Activated naive CD4-positive, alpha-beta T cell treated with anti-CD3 and anti-CD28 coated beads for 36 hours (primary cell): Measurements from ENCODE around the gene TMED6. TPM values are rescaled to one million over a fixed set of nuclear protein-coding genes. Genes with fewer than 3 reads are reported as not detected.

Experiments used
- CTCF ChIA-PET: fragments of 350-600 bp; sonication (Branson Sonifier 250); formaldehyde crosslinking; loops from one replicate; lab custom pipeline; 2021; ENCODE audit warnings: antibody characterized with exemption; lab: Charles Lee
- DNase-seq: peaks from one replicate; pipeline ENCODE4 v3.0.0-alpha.2; 2020
- H3K27ac Mint-ChIP-seq: one replicate; pipeline ENCODE4 v1.8.0; 2021; ENCODE audit warnings: mild to moderate bottlenecking, mixed read lengths
- H3K27me3 Mint-ChIP-seq: one replicate; pipeline ENCODE4 v1.8.0; 2021; ENCODE audit warnings: low read depth, mixed read lengths
- H3K36me3 Mint-ChIP-seq: one replicate; pipeline ENCODE4 v1.8.0; 2021; ENCODE audit warnings: low read depth, mixed read lengths
- H3K4me1 Mint-ChIP-seq: one replicate; pipeline ENCODE4 v1.8.0; 2021; ENCODE audit warnings: low read depth, mixed read lengths
- H3K4me3 Mint-ChIP-seq: one replicate; pipeline ENCODE4 v1.8.0; 2021; ENCODE audit warnings: mild to moderate bottlenecking, moderate library complexity, mixed read lengths
- H3K9me3 Mint-ChIP-seq: one replicate; pipeline ENCODE4 v1.8.0; 2021; ENCODE audit warnings: mixed read lengths
- intact Hi-C: fragments of 100-400 bp; cut with micrococcal nuclease; formaldehyde crosslinking; loops from one replicate; pipeline ENCODE4 v1.15.1; 2023
- total RNA-seq, 2 experiments: library from RNA; stranded (reverse); gene quantifications; one replicate each; pipeline ENCODE4 v1.2.3, GENCODE V29; 2021

The TMED6 gene
- total RNA-seq, 2 experiments from 2014 or later = 0.86 to 0.88 TPM

GRCh38 chr16:69350536-69351133 is 951 bp downstream of the TMED6 start:
- CTCF ChIA-PET = interaction anchor here (0.6 kb wide), 2 partner anchors 17 to 44 kb away, joined by 3 to 8 read pairs; no protein-coding TSS in a partner anchor
- H3K4me1 Mint-ChIP-seq = peaks cover 2% of the 10 kb centered on the region
- H3K4me3 Mint-ChIP-seq = no peak overlapping the region
- no peak for DNase-seq
- H3K36me3 Mint-ChIP-seq = peaks cover 26% of the 10 kb centered on the region
- H3K9me3 Mint-ChIP-seq = no peaks in the 10 kb centered on the region
- no peaks in the 10 kb centered on the region for H3K27me3 Mint-ChIP-seq
- intact Hi-C loops = no loop called here
- H3K27ac Mint-ChIP-seq = no peak overlapping the region

DNA sequence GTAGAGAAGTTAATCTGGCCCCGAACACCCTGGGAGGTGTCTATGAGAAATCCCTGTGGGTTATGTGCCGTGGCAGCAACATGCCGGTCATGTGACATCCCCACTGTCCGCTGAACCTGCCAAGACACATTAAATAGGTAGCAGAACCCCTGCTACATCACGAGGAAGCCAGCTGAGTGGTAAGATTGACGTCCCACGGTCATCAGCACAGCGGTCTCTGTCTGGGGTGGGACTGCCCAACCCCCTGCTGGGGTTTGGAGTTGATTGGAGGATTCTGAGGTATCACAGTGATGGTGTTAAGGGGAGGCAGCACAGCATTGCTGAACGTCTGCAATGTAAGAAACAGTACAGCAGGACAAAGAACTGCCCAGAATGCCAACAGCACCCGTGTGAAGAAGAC is 2.0 kb downstream of the TMED6 start:
- H3K27me3 Mint-ChIP-seq = no peaks in the 10 kb centered on the region
- no peak overlapping the region for H3K4me3 Mint-ChIP-seq
- CTCF ChIA-PET = no interaction called here
- DNase-seq = no peak
- H3K36me3 Mint-ChIP-seq = peaks cover 19% of the 10 kb centered on the region
- H3K9me3 Mint-ChIP-seq = no peaks in the 10 kb centered on the region
- intact Hi-C loops = no loop called here
- H3K4me1 Mint-ChIP-seq = peaks cover 4% of the 10 kb centered on the region
- H3K27ac Mint-ChIP-seq = no peak overlapping the region

DNA sequence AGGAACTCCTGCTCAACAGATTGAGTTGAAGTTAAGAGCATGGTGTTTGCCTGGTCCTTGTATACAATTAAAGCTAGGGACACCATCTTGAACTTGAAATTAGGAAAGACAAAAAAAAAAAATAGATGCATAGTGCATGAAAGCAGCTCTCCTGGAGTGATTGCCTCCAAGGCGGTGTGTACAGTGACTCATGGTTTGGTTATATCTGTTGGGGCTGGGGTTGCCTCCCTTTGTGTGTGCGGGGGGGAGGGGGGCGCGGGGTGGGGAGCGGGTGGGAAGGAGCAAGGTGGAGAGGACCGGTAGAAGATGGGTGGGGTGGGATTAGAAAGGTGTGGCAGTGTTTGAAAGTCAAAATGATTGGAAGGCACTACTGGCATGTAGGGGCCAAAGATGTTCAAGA is 3.4 kb downstream of the TMED6 start:
- H3K27me3 Mint-ChIP-seq = no peaks in the 10 kb centered on the region
- H3K36me3 Mint-ChIP-seq = peaks cover 24% of the 10 kb centered on the region
- DNase-seq = no peak
- no peak overlapping the region for H3K27ac Mint-ChIP-seq
- no peaks in the 10 kb centered on the region for H3K9me3 Mint-ChIP-seq
- CTCF ChIA-PET = no interaction called here
- intact Hi-C loops = no loop called here
- H3K4me3 Mint-ChIP-seq = no peak overlapping the region
- H3K4me1 Mint-ChIP-seq = peaks cover 6% of the 10 kb centered on the region

GRCh38 chr16:69346683-69347082 is 4.9 kb downstream of the TMED6 start:
- Mint-ChIP-seq H3K4me3 (no peak overlapping the region), H3K4me1 (peaks cover 15% of the 10 kb centered on the region), H3K9me3 (no peaks in the 10 kb centered on the region), H3K27me3 (no peaks in the 10 kb centered on the region), H3K36me3 (peaks cover 24% of the 10 kb centered on the region), H3K27ac (no peak overlapping the region)
- CTCF ChIA-PET = no interaction called here
- no peak for DNase-seq
- intact Hi-C loops = no loop called here

DNA sequence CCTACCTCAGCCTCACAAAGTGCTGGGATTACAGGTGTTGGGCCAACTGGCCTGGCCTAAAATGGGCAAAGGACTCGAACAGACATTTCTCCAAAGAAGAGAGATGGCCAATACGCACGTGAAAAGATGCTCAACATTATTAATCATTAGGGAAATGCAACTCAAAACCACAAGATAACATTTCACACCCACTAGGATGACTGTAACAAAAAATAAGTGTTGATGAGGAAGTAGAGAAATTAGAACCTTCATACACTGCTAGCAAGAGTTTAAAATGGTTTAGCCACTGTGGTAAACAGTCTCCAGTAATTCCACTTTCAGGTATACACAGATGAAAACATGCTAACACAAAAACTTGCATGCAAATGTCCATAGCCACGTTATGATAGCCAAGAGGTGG is 5.7 kb downstream of the TMED6 start:
- H3K27ac Mint-ChIP-seq = no peak overlapping the region

GRCh38 chr16:69344171-69344570 is 7.4 kb downstream of the TMED6 start:
- no peak for DNase-seq
- Mint-ChIP-seq H3K4me3 (no peak overlapping the region), H3K4me1 (peaks cover 33% of the 10 kb centered on the region), H3K36me3 (peaks cover 35% of the 10 kb centered on the region), H3K27ac (no peak overlapping the region), H3K27me3 (no peaks in the 10 kb centered on the region), H3K9me3 (no peaks in the 10 kb centered on the region)
- CTCF ChIA-PET = no interaction called here
- intact Hi-C loops = no loop called here

More for the DNA sequence above, 5.7 kb downstream of the TMED6 start:
- no peaks in the 10 kb centered on the region for H3K27me3 Mint-ChIP-seq
- no peak for DNase-seq
- intact Hi-C loops = no loop called here
- no peaks in the 10 kb centered on the region for H3K9me3 Mint-ChIP-seq
- peaks cover 22% of the 10 kb centered on the region for H3K4me1 Mint-ChIP-seq
- H3K4me3 Mint-ChIP-seq = no peak overlapping the region
- peaks cover 29% of the 10 kb centered on the region for H3K36me3 Mint-ChIP-seq
- CTCF ChIA-PET = no interaction called here

DNA sequence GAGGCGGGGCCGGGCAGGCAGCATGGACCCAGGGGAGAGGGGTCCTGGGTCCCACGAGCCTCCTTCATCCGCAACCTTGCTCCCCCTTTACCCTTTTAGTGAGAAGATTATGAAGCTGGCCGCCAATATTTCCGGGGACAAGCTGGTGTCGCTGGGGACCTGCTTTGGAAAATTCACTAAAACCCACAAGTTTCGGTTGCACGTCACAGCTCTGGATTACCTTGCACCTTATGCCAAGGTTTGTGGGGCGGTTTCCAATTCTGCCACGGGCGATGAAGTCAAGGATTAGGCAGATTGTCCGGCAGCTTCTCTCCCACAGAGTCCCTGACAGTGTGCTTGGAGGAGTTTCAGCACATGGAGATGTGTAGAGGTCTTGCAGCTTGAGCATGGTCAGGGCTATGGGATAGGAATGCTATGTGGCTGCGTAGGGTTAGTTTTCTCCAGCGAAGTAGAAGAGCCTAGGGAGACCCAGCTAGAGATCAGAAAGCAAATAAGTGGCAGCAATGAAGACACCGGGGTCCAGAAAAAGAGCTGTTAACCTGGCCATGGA is 11.4 kb downstream of the TMED6 start:
- Mint-ChIP-seq H3K36me3 (peaks cover 36% of the 10 kb centered on the region), H3K4me3 (peak overlapping the region; percentile 98), H3K9me3 (no peaks in the 10 kb centered on the region), H3K27ac (peak overlapping the region; percentile 95), H3K4me1 (peaks cover 51% of the 10 kb centered on the region), H3K27me3 (no peaks in the 10 kb centered on the region)
- CTCF ChIA-PET = interaction anchor here (1.2 to 2.2 kb wide), 4 partner anchors 9 to 414 kb away, joined by 3 to 8 read pairs (median 4); partner anchors contain the start of genes NOB1 and PDF
- intact Hi-C loops = no loop called here
- peak; percentile 53 for DNase-seq

GRCh38 chr16:69339289-69340094 is 12.1 kb downstream of the TMED6 start, which contains the start of the genes COG8 and NIP7:
Gene COG8 (minus strand): TSS chr16:69339564. CDS start chr16:69339552, 12 bp downstream.
Gene NIP7 (plus strand): TSS chr16:69339772. CDS start chr16:69339830, 58 bp downstream.
- peaks cover 53% of the 10 kb centered on the region for H3K4me1 Mint-ChIP-seq
- intact Hi-C loops = loop anchor here (1.0 to 2.0 kb wide), 5 partner anchors 9 to 415 kb away; partner anchors contain the start of genes NFAT5, NOB1, PDF and TERF2
- peaks cover 42% of the 10 kb centered on the region for H3K36me3 Mint-ChIP-seq
- H3K4me3 Mint-ChIP-seq = peak within 1 kb of the TSS; percentile 98
- peak; percentile 96 for DNase-seq
- H3K27ac Mint-ChIP-seq = peak within 1 kb of the TSS; percentile 95
- no peaks in the 10 kb centered on the region for H3K27me3 Mint-ChIP-seq
- H3K9me3 Mint-ChIP-seq = no peaks in the 10 kb centered on the region
- CTCF ChIA-PET = interaction anchor here (0.6 to 2.2 kb wide), 8 partner anchors 9 to 415 kb away, joined by 3 to 8 read pairs (median 4); partner anchors contain the start of genes NOB1 and PDF

DNA sequence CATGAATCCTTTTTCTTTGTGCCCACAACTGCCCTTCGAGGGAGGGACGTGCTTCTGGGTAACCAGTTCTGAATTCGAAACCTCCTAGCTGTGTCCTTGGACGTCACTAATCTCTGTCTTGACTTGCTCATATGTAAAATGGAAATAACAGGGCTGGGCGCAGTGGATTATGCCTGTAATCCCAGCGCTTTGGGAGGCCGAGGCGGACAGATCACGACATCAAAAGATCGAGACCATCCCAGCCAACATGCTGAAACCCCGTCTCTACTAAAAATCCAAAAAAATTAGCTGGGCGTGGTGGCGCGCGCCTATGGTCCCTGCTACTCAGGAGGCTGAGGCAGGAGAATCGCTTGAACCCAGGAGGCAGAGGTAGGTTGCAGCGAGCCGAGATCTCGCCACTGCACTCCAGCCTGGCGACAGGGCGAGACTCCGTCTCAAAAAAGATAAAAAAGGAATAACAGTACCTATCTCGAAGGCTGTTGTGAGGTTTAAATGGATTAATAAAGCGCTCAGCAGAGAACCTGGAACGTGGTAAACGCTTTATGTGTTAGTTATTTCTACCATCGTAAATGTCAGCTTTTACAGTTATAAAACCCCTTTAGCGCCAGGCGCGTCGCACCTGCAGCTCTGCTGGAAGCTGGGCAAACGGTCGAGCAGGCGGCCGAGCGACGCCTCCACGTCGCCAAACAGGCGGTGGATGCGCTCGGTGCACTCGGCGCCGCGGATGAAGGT is 12.9 kb downstream of the TMED6 start:
- intact Hi-C loops = loop anchor here (1.0 to 2.0 kb wide), 5 partner anchors 8 to 416 kb away; partner anchors contain the start of genes NFAT5, NOB1, PDF and TERF2
- CTCF ChIA-PET = interaction anchor here (0.6 to 1.9 kb wide), 5 partner anchors 9 to 416 kb away, joined by 3 to 6 read pairs (median 4); partner anchors contain the start of genes NOB1 and PDF
- peaks cover 53% of the 10 kb centered on the region for H3K4me1 Mint-ChIP-seq
- peak overlapping the region; percentile 80 for H3K27ac Mint-ChIP-seq
- DNase-seq = no peak
- no peaks in the 10 kb centered on the region for H3K27me3 Mint-ChIP-seq
- peak overlapping the region; percentile 98 for H3K4me3 Mint-ChIP-seq
- peaks cover 43% of the 10 kb centered on the region for H3K36me3 Mint-ChIP-seq
- H3K9me3 Mint-ChIP-seq = no peaks in the 10 kb centered on the region

GRCh38 chr16:69334696-69335095 is 16.9 kb downstream of the TMED6 start:
- DNase-seq = no peak
- Mint-ChIP-seq H3K36me3 (peaks cover 32% of the 10 kb centered on the region), H3K4me1 (peaks cover 38% of the 10 kb centered on the region), H3K27me3 (no peaks in the 10 kb centered on the region), H3K4me3 (no peak overlapping the region), H3K27ac (no peak overlapping the region), H3K9me3 (no peaks in the 10 kb centered on the region)
- intact Hi-C loops = no loop called here
- CTCF ChIA-PET = no interaction called here

DNA sequence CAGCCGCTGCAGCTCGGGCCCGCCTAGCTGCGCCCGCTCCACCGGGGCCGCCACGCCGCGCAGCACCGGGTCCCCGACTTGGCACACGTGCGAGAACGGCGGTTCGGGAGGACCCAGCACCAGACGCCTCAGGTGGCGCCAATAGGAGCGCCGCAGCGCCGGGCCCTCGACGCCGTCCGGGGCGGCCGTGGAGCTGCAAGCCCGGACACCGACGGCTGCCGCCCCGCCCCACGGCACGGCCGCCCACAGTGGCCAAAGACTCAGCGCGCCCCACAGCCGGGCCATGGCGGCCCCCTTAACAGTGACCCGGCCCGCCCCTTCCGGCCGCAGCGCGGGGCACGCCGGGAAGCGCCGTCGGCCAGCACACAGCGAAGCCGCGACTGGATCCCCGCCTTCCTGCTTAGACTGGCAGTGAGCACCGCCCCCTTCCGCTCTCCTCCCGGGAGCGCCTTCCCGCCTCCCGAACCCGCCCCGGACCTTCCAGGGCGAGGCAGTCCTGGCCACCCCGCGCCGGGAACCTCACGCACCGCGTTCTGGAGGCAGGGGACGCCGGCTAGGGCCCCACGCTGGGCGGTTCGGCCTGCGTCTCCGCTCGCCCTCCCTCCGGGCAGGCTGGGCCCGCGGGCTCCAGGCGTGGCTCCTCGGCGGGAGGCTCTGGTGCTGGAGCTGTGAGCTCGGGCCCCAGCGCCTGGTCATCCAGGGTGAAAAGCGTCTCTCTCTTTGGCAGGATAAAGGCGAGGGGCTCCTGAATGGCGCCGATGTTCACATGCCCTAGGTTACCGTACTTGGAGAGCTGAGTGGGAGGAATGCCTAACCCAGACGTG is 21.1 kb downstream of the TMED6 start, which contains the start of gene PDF:
TSS of gene PDF (minus strand) at position 303 of the 824 bp plus-strand sequence. CDS start at position 285, 18 bp downstream.
- peak; percentile 86 for DNase-seq
- Mint-ChIP-seq H3K4me3 (peak within 1 kb of the TSS; percentile 86), H3K27ac (peak within 1 kb of the TSS; percentile 85), H3K9me3 (no peaks in the 10 kb centered on the region), H3K4me1 (peaks cover 53% of the 10 kb centered on the region), H3K36me3 (peaks cover 51% of the 10 kb centered on the region), H3K27me3 (no peaks in the 10 kb centered on the region)
- CTCF ChIA-PET = interaction anchor here (1.1 to 2.5 kb wide), 3 partner anchors 8 to 10 kb away, joined by 3 to 6 read pairs (median 4); no protein-coding TSS in a partner anchor
- intact Hi-C loops = loop anchor here (1.0 to 2.0 kb wide), 4 partner anchors 9 to 424 kb away; partner anchors contain the start of genes COG8, NFAT5, NIP7 and NOB1
